GM10248 (cell line): ENCODE data around the gene WDR4.
"Not testable (repeated sequence)": the region's sequence is repeated elsewhere in the genome, so short reads cannot be mapped to it uniquely, and the experiment has no call there.

Experiments
- CTCF ChIA-PET: fragments of 300-600 bp; sonication (Branson Sonifier 250); formaldehyde crosslinking; extraction: SDS; loops from one replicate; lab custom pipeline; 2021; ENCODE audit warnings: antibody characterized with exemption; lab: Yijun Ruan, JAX
- POLR2A ChIA-PET: fragments of 350-650 bp; sonication (Branson Sonifier 250); formaldehyde crosslinking; extraction: SDS; loops from one replicate; lab custom pipeline; 2020; ENCODE audit warnings: antibody characterized with exemption; lab: Yijun Ruan, JAX
- DNase-seq: peaks from one replicate; pipeline ENCODE4 v3.0.0; 2012; ENCODE audit errors: extremely low spot score
- TF ChIP-seq, protein P1 (sequence below): IDR thresholded peaks from 2 replicates; pipeline ENCODE4 v1.5.1; 2012; ENCODE audit warnings: mild to moderate bottlenecking, low read depth; ENCODE audit errors: extremely low read depth, missing control alignments, control extremely low read depth

WDR4 gene

DNA sequence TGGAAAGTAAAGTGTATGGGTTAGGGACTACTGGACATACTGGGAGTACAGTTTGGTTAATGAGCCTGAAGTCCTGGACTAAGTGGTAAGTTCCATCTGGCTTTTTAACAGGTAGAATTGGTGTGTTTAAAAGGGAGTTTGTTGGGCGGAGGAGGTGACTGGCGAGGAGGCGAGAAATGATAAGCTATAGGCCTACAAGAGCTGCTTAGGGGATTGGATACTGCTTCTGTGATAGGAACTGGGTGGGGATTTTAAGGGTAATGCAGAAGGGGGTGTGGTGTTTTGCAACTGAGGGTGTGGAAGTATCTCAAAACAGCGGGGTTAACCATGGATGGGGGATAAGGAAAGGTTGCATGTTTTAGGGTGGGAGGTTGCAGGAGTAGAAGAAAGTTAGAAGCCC lies 42.6 kb upstream of the WDR4 start:
- no peak for DNase-seq
- POLR2A ChIA-PET, result no interaction called here
- TF ChIP-seq, protein P1, sequence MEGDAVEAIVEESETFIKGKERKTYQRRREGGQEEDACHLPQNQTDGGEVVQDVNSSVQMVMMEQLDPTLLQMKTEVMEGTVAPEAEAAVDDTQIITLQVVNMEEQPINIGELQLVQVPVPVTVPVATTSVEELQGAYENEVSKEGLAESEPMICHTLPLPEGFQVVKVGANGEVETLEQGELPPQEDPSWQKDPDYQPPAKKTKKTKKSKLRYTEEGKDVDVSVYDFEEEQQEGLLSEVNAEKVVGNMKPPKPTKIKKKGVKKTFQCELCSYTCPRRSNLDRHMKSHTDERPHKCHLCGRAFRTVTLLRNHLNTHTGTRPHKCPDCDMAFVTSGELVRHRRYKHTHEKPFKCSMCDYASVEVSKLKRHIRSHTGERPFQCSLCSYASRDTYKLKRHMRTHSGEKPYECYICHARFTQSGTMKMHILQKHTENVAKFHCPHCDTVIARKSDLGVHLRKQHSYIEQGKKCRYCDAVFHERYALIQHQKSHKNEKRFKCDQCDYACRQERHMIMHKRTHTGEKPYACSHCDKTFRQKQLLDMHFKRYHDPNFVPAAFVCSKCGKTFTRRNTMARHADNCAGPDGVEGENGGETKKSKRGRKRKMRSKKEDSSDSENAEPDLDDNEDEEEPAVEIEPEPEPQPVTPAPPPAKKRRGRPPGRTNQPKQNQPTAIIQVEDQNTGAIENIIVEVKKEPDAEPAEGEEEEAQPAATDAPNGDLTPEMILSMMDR, result no peak
- CTCF ChIA-PET, result no interaction called here

DNA sequence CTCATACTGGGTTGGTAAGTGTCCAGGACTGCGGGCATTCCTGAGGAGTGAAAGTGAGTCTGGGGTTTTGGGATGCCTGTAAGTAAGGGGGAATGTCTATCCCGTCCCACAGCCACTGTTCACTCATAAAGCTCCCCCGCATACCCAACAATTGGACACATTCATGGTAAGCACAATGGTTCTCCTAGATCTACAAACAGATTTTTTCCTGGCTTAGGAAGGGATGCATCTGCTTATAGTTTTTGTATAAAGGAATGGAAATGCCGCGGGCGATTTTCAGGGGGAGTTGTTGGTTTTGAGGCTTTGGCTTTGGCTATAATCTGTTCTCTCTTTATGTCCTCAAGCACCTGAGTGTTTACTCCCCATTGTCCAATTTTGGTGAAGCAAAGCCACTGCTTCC lies 39.0 kb upstream of the WDR4 start:
- CTCF ChIA-PET, result interaction anchor here (1.0 kb wide), 1 partner anchor 12 kb away, joined by 3 read pairs; no protein-coding TSS in a partner anchor
- DNase-seq, result no peak
- TF ChIP-seq, protein P1, result no peak
- POLR2A ChIA-PET, result no interaction called here

DNA sequence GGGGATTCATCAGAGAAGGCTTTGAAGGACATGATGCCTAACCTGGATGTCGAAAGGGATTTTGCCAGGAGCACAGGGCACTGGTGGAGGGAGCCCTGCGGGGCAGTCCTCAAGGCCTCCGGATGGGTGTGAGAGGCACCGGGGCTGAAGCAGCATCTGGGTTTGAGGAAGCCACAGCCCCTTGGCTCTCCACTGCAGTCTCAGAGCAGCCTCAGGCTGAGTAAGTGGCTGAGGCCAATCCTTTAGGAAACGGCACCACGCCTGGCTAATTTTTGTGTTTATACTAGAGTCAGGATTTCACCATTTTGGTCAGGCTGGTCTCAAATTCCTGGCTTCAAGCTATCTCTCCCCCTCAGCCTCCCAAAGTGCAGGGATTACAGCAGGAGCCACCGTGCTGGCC lies 34.1 kb upstream of the WDR4 start:
- ChIA-PET CTCF (interaction anchor here (1.5 kb wide), 1 partner anchor 10 kb away, joined by 3 read pairs; no protein-coding TSS in a partner anchor), POLR2A (no interaction called here)
- DNase-seq, result no peak
- TF ChIP-seq, protein P1, result no peak

GRCh38 chr21:42911920-42912319 lies 32.6 kb upstream of the WDR4 start:
- POLR2A ChIA-PET, DNase-seq: not testable (repeated sequence)
- CTCF ChIA-PET, result interaction anchor here (1.2 kb wide), 1 partner anchor 11 kb away, joined by 3 read pairs; no protein-coding TSS in a partner anchor

- DNase-seq, POLR2A ChIA-PET: not testable (repeated sequence)
- CTCF ChIA-PET, result interaction anchor here (1.2 kb wide), 1 partner anchor 12 kb away, joined by 3 read pairs; no protein-coding TSS in a partner anchor
Observed at GRCh38 chr21:42908484-42908883, 29.1 kb upstream of the WDR4 start.

DNA sequence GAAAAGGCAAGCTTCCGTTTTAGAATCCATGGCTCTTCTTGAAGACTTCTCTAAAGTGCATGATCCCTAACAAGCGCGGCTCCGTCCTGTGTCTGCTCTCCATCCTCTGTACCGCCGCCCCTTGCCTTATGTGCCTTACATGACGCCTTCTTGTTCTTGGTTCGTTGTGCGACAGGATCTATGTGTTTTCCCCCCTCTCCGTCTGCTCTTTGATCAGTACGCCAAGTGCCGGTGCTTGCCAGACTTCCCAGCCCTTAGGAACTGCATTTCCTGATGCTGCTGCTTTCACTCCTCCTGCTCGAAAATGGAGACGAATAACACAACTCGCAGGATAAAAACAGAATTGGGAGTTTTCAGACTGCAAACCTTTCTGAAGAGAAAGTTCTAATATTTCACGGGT lies 26.9 kb upstream of the WDR4 start:
- POLR2A ChIA-PET, result no interaction called here
- CTCF ChIA-PET, result no interaction called here
- TF ChIP-seq, protein P1, result no peak
- DNase-seq, result no peak

GRCh38 chr21:42905195-42905594 lies 25.9 kb upstream of the WDR4 start:
- DNase-seq, result no peak
- ChIA-PET POLR2A (no interaction called here), CTCF (no interaction called here)
- TF ChIP-seq, protein P1, result no peak

DNA sequence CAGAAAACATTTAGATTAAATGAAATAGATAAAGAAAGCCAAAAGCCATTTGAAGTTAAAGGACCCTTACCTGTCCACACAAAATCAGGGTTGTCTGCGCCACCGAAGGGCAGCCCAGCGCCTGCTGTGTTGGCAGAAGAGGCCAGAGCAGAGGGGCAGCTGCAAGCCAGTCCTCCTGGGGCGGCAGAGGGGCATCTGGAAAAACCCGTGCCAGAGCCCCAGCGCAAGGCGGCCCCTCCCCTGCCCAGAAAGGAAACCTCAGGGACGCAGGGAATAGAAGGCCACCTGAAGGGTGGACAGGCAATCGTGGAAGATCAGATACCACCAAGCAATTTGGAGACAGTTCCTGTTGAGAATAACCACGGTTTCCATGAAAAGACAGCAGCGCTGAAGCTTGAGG lies 24.5 kb upstream of the WDR4 start:
- no peak for DNase-seq
- ChIA-PET CTCF (no interaction called here), POLR2A (no interaction called here)
- TF ChIP-seq, protein P1, result no peak
